NCI-H748 treated with DMSO at 0.1 percent for 48 hours (cell line): Measurements from ENCODE around the gene RUNX1.

Experiments
- DNase-seq: peaks from one replicate; lab custom pipeline; 2025; lab: John Stamatoyannopoulos, UW

RUNX1 gene

DNA sequence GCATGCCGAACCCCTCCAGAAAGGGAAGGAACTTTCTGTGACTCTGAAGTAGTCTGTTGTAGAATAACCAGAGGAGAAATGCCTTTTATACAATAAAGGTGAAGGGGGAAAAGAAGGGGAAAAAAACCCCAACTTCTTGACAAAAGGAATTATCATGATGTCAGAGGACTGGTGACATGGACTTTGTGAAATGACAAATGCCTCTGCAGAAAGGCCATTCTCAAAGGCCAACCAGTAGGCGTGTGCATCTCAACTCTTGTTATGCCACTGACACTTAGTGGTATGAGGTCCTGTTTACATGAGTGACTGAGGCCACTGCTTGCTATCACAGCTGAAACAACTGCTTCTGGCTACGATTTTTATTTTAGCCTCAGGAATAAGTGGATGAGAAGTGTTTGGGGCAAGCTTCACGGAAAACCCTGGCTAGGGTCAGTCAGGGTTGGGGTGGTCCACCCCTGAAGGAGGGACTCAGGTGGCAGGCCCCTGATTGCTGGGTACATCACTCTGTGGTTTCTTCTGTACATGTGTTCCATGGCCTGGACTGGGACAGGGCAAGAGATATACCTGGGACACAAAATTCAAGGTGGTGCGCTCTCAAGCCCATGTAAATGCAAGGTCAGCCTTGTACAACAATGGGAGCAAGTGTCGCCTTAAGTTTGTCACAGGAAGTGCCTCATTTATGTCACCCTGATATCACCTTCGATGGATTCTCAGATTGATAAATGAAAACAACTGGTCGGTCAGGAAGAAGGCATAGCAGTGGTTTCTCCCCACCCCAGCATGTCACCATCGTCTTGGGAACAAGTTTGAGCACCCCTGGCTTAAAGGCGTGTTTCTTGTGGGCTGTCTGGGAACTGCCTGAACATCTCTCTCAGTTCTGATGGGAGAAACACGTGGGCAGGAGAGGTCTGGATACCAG, 12.4 kb downstream of the RUNX1 start:
- no peak for DNase-seq

- no peak for DNase-seq
Observed at GRCh38 chr21:35035581-35035980, 13.5 kb downstream of the RUNX1 start.

GRCh38 chr21:35035116-35035515, 14.0 kb downstream of the RUNX1 start:
- DNase-seq: no peak

DNA sequence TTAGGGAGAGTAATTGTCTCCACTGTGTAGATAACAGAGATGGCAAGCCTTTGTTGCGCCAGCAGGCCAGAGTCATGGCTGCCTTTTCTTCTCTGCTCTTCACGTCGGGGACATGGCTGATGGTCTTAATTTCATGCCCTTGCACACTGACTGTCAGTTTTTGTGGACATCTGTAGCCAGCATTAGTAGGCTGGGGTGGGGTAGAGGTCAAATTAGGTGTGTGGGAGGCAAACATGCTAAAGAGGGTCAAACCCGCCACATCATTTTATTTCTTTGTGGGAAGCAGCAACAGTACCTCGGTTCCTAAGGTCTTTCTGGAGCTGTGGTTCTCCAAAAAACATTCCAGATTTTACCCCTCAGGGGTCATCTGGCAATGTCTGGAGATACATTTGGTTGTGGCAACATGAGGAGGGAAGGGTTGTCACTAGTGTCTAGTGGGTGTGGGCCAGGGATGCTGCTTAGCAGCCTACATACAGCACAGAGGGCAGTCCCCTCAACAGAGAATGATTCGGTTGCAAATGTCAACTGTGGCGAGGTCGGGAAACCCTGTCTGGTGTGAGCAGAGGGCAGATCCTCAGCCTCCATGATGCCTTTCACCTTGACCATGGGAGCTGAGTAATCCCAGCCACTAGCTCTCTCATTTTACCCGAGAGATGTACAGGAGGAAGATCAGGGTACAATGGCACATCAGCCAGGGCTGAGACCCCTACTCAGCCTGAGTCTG, 14.7 kb downstream of the RUNX1 start:
- no peak for DNase-seq

DNA sequence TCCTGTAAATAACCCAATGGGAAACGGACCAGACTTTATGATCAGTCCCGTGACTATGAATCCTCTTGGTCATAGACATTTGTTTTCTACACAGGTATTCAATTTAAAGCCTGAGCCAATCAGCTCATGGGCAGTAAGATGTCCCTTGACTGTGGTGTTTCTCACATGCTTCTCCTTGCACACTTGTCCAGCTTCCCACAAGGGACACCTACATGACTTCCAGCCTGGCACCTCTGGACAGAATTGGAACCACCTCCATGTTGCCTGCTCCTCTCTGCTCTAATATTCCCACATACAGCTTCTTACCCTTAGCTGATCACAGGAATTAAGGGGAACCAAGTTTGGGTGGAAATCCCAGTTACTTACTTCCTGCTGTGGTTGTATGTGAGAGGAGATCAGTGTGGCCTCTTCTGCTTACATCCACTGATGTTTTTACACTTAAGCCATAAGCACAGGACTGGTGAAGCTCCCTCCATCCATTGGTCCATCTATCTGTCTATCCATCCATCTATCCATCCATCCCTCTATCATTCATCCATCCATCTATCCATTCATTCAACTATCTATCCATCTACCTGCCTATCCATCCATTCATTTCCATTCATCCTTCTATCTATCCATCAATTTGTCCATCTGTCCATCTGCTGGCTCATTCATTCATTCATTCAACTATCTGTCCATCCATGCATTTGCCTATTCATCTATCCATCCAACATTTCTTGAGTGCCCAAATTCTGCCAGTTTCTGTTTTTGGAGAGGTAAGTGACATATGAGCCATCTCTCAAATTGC, 16.4 kb downstream of the RUNX1 start:
- no peak for DNase-seq

DNA sequence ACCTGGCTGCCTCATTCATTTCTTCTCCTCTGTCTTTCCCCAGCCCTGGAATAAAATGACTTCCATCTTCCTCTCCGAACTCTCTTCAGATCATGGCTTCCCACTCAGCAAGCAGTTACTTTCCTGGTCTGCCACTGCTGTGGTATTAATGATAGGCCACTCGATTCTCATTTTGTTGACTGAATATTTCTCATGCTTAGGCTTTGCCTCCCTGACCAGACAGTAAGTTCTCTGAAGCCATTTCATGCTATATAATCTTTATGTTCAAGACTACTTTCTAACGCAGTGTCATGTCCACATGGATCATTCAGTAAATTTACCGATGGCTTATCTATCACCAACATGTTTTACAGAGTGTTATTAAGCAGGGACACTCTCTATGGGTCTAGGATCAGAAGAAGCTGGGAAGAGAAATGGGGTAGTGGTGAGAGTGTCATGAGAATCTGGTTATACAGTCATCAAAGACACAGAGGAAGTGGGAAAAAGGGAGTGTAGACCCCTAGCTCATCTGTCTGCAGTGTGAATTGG, 20.6 kb downstream of the RUNX1 start:
- no peak for DNase-seq

DNA sequence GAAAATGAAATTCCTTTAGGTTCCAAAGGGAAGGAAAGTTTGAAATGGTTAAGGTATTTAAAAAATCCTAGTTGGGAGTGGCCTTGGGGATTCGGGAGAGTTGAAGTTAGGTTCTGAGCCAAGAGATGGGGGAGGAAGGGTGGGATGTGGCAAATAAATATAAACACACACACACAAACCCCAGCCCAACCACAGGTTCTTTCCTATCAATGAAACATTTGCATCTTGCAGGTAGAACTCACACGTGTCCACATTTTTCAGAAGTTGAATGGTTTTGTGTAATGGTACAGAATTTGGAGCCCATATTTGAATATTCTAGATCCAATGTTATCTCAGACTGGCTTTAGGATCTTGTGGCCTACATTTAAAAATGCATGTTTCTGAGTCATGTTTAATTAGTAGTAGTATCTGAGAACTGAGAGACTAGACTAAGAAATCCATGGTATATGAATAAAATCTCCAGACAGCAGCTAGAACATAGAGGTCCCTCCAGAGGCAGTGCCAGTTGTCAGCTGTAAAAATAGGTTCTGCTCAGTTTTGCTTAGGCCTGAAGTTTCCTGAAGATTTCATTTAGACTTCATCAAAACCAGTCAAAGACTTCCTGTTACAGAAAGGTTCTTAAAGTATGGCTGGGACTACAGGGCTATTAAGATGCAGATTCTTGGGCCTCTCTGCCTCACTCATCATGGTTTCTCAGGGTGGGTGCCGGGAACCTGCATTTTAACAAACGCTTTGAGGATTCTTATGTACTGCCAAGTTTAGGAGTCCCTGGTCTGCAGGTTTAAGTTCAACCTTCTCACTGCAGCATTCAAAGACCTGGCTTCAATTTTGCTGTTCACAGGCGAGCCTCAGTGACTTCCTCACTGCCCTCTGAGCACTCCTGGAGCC, 21.3 kb downstream of the RUNX1 start:
- no peak for DNase-seq

DNA sequence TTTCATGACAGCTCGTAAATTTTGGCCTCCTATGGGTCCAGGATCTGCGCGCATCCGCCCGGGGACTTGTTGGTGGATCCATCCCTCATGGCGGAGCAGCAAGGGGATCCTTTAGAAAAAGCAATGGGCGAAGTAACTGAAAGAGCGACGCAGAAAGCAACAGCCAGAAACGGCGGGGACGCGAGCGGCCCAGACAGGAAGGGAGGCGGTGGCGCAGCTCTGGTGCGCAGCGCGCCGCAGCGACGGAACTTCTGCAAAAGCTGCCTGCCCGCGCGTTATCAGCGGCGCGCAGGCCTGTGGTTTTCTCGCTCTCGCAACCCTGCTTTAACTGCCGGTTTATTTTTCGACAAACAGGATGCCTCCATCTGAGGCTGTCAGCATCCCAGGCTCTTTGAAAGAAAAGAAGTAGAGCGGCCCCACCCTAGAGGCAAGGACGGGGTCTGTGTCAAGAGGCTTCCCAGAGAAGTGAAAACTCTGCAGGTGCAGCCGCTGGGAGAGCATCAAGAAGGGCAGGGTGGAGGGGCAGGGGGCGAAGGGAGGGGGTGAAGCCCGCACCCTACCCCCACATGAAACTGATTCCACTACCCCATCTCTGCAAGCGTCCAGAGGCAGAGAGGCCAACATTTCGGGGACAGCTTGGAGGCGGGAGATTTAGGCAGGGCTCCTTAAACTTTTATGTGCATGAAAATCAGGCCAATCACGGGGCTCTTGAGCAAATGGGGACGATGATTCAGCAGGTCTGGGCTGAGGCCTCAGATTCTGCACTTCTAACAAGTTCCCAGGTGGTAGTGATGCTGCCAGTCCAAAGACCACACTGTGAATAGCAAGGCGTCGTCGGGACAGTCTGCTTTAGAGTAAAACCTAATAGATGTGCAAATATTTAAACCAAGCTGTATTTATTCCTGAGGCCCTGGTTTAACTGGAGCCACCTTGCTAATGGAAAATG, 22.2 kb downstream of the RUNX1 start:
- DNase-seq: no peak

GRCh38 chr21:35026153-35026500, 23.0 kb downstream of the RUNX1 start:
- DNase-seq: no peak

GRCh38 chr21:35025206-35026152, 23.6 kb downstream of the RUNX1 start:
- DNase-seq: no peak

DNA sequence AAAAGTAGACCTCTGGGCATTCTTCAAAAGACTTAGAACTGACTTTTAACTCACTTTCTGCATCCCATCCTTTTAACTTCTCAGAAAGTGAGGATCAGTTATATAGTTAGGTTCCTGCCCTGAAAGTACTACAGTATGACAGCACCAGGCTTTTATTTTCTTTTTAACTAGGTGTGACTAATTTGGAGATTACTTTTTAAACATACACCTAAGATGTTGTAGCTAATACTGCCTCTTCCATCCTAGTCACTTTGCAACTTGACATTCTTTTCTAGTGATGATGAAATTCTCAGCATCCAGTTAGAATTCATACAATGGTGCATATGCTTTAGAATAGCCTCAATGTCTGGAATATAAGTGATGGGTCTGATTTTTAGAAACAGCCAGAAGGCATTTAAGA, 24.6 kb downstream of the RUNX1 start:
- no peak for DNase-seq

- no peak for DNase-seq
Observed at GRCh38 chr21:35024071-35024420, 25.1 kb downstream of the RUNX1 start.

DNA sequence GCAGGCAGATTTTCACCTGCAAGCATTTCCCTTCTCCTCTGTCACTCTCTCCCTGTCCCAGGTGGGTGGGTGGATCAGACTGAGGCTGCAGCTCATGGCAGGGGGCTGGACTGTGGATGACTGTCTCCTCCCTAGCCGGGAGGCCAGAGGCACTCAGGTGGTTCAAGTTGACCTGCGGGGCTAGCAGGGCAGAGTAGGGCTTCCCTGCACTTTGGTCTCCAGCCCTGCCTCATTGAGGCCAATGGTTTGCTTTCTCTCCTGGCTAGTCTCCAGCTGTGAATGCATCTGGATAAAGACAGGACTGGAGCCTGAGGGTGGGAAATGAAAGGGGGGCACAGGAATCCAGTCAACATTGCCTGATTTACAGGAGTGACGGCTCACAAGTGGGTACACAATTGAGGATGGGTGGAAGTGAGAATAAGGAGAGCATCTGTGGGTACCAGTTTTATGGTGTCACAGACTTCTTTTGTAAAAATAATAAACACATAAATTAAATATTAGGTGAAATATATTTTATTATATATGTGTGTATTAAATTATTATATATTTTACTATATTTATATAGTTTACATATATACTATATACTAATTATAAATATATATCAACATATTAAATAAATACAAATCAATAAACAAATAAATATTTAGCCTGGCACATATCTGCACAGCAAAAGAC, 25.6 kb downstream of the RUNX1 start:
- no peak for DNase-seq

DNA sequence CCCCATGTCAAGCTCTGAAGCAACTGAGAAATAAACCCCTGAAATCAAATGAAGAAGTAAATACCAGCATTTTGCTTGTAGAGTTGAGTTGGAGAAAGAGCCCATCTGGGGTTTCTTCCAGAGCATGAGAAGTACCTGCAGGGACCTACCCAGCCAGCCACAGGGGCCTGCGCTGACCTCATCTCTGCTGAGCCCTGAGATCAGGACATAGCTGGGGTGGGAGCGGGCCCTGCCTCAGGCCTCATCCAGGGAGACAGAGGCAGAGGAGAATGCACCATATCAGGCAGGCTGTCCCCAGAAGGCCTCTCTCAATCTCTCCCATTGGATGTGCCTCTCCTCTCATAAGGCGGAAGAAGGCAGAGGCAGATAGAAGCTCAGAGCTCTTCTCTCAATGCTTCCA, 27.6 kb downstream of the RUNX1 start:
- no peak for DNase-seq

DNA sequence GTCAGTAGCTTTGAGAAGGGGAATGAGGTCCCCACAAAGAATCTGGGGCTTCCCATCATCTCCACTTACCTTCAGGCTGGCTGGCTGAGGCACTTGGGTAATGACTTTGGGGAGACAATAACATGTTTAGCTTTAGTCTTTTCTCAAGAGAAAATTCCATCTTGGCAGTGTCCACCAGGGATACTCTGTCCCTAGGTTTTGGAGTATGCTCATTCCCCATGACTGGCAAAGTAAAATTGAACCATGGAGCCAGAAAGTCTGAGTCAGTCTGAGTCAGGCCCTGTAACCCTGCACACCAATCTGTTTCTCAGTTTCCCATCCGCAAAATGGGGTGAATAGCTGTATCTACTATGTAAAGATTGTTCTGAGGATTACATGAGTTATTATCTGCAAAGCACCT, 28.2 kb downstream of the RUNX1 start:
- DNase-seq: no peak

DNA sequence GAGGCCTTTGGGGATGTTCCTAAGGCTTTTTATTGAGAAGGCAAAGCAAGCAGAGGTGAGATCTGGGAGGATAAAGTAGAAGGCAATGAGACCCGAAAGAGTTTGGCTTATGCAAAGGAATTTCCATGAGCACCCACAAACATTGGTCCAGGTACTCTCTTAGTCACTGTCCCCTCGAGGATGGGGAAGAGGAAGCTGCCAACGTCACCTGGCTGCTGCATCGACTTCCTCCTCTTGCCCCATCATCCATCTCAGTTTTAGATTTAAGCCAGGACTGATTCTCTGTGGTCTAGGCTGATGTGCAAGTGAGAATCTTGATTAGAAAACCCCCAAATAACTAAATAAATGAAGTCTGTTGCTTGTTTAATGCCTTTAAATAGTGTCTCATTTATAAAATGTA, 28.7 kb downstream of the RUNX1 start:
- DNase-seq: no peak

DNA sequence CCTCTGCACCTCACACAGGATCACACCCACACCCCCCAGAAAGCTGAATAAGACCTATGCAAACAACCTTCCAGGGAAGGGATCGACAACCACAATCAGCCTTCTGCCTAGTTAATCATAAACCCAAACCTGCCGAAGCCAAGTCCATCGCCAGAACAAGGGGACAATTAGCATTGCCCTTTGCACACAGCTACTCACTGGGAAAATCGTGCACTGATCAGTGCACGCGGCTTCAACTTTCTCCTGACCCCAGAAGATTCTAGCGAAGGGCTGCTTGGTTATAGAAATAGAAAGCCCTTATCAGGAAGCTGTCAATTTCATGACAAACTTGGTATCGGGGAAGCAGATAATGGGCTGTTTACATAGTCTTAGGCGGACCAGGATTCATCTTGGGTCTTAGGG, 29.5 kb downstream of the RUNX1 start:
- DNase-seq: no peak

DNA sequence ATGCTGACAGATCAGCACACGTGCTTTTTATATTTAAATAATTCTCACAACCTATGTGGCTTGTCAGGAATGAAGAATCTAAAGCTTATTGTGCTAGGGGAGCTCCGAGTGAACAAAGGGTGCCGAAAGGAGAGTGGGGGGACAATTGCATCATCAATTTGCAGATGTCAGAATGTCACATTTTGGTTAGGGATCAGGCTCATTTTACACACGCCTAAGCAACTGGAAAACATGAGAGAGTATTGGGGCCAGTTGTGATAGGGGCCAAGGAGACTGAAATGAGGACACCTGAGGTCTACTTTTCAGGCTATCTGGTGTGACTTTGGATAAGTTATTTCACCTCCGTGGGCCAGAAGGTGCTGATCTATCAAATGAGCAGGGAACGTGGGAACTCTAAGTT, 31.8 kb downstream of the RUNX1 start:
- DNase-seq: no peak
